Measurements from ENCODE around the gene CRCP. TPM values are rescaled to one million over a fixed set of nuclear protein-coding genes. Genes with fewer than 3 reads are reported as not detected.

CRCP gene
- total and polyA plus RNA-seq, 3 donors from 2014 or later: 23.7 to 48.6 (median 39.4) TPM

GRCh38 chr7:66176914-66177313, 62.3 kb downstream of the CRCP start:
- no peak for DNase-seq
- no peak for TF ChIP-seq POLR2A (IDR thresholded peaks at IDR 0.05)
- no peak for TF ChIP-seq CTCF (IDR thresholded peaks at IDR 0.05)
- no peak overlapping the region for H3K27ac ChIP-seq
- intact Hi-C loops (cut with DNase I; ENCODE audit: low total_unique reads): no loop called here
- 75 to 86% methylated on average over 2 of the region's 2 CpGs for WGBS, 2 donors
- H3K4me1 ChIP-seq: no peaks in the 10 kb centered on the region
- H3K27me3 ChIP-seq: no peaks in the 10 kb centered on the region
- H3K9me3 ChIP-seq: no peaks in the 10 kb centered on the region
- no peak overlapping the region for H3K4me3 ChIP-seq
- no peaks in the 10 kb centered on the region for H3K36me3 ChIP-seq (ENCODE audit: low read depth, missing control alignments)

- TF ChIP-seq POLR2A (IDR thresholded peaks at IDR 0.05): no peak
- TF ChIP-seq CTCF (IDR thresholded peaks at IDR 0.05): no peak
- no peaks in the 10 kb centered on the region for H3K27me3 ChIP-seq
- H3K9me3 ChIP-seq: no peaks in the 10 kb centered on the region
- WGBS, 2 donors: 91 to 94% methylated on average over 2 of the region's 2 CpGs
- intact Hi-C loops (cut with DNase I; ENCODE audit: low total_unique reads): no loop called here
- no peak overlapping the region for H3K27ac ChIP-seq
- DNase-seq: no peak
- no peaks in the 10 kb centered on the region for H3K4me1 ChIP-seq
- no peaks in the 10 kb centered on the region for H3K36me3 ChIP-seq (ENCODE audit: low read depth, missing control alignments)
- H3K4me3 ChIP-seq: no peak overlapping the region
These were observed 63.6 kb downstream of the CRCP start for GRCh38 chr7:66178258-66178657.

- TF ChIP-seq CTCF (IDR thresholded peaks at IDR 0.05) (no peak), POLR2A (IDR thresholded peaks at IDR 0.05) (no peak)
- no peak for DNase-seq
- no peaks in the 10 kb centered on the region for H3K27me3 ChIP-seq
- no peaks in the 10 kb centered on the region for H3K4me1 ChIP-seq
- no peak overlapping the region for H3K4me3 ChIP-seq
- no peaks in the 10 kb centered on the region for H3K9me3 ChIP-seq
- H3K36me3 ChIP-seq (ENCODE audit: low read depth, missing control alignments): no peaks in the 10 kb centered on the region
- H3K27ac ChIP-seq: no peak overlapping the region
- intact Hi-C loops (cut with DNase I; ENCODE audit: low total_unique reads): no loop called here
These were observed 66.7 kb downstream of the CRCP start for GRCh38 chr7:66181329-66181728.

GRCh38 chr7:66181845-66182244, 67.2 kb downstream of the CRCP start:
- Histone ChIP-seq H3K36me3 (ENCODE audit: low read depth, missing control alignments) (no peaks in the 10 kb centered on the region), H3K27ac (no peak overlapping the region), H3K4me1 (no peaks in the 10 kb centered on the region), H3K4me3 (no peak overlapping the region), H3K27me3 (no peaks in the 10 kb centered on the region), H3K9me3 (no peaks in the 10 kb centered on the region)
- intact Hi-C loops (cut with DNase I; ENCODE audit: low total_unique reads): no loop called here
- WGBS, 2 donors: 92 to 98% methylated on average over 2 of the region's 2 CpGs
- DNase-seq: no peak
- TF ChIP-seq CTCF (IDR thresholded peaks at IDR 0.05) (no peak), POLR2A (IDR thresholded peaks at IDR 0.05) (no peak)

GRCh38 chr7:66182920-66183319, 68.3 kb downstream of the CRCP start:
- Histone ChIP-seq H3K9me3 (no peaks in the 10 kb centered on the region), H3K27me3 (no peaks in the 10 kb centered on the region), H3K4me3 (no peak overlapping the region), H3K27ac (no peak overlapping the region), H3K4me1 (no peaks in the 10 kb centered on the region), H3K36me3 (ENCODE audit: low read depth, missing control alignments) (no peaks in the 10 kb centered on the region)
- DNase-seq: no peak
- TF ChIP-seq CTCF (IDR thresholded peaks at IDR 0.05): no peak
- TF ChIP-seq POLR2A (IDR thresholded peaks at IDR 0.05): no peak
- 94 to 98% methylated on average over 6 of the region's 6 CpGs for WGBS, 2 donors
- intact Hi-C loops (cut with DNase I; ENCODE audit: low total_unique reads): no loop called here

All from testis (tissue), 3 donors.